ENCODE measurements around the gene LRRC63.

- TF ChIP-seq POLR2A (IDR thresholded peaks at IDR 0.05; ENCODE audit: low read depth, low read length) (no peak), POLR2AphosphoS5 (IDR thresholded peaks at IDR 0.05; ENCODE audit: low read depth, low read length) (no peak)
These were observed 5.6 kb upstream of the LRRC63 start for GRCh38 chr13:46206143-46206542.

Data from GM12892 (cell line).